SK-N-SH treated with all-trans-retinoic acid at 6 μM for 48 hours (cell line): ENCODE measurements around the gene FLAD1.

Experiments used
- ATAC-seq: fragments of 200-7000 bp; cut with Tn5 transposase; 3 replicates; pipeline ENCODE4 v1.9.1; 2020; ENCODE audit warnings: mild to moderate bottlenecking, moderate library complexity
- ARNTL ChIP-seq: fragments of 450-650 bp; formaldehyde crosslinking; IDR thresholded peaks from 2 replicates; pipeline ENCODE4 v1.5.0; 2020; ENCODE audit warnings: low read depth, mild to moderate bottlenecking, moderate library complexity, borderline replicate concordance
- BACH2 ChIP-seq: fragments of 250-450 bp; sonication (Bioruptor Pico); IDR thresholded peaks from 2 replicates; pipeline ENCODE4 v1.9.0; 2021; ENCODE audit warnings: mild to moderate bottlenecking, borderline replicate concordance
- CREB5 ChIP-seq: fragments of 250-450 bp; sonication (Bioruptor Pico); IDR thresholded peaks from 2 replicates; pipeline ENCODE4 v1.5.1; 2020; ENCODE audit warnings: low read depth, mild to moderate bottlenecking, moderate library complexity
- CSDC2 ChIP-seq: fragments of 250-450 bp; sonication (Bioruptor Pico); IDR thresholded peaks from 2 replicates; pipeline ENCODE4 v1.5.0; 2020; ENCODE audit warnings: mild to moderate bottlenecking, moderate library complexity
- CSRNP3 ChIP-seq: fragments of 250-450 bp; sonication (Bioruptor Pico); IDR thresholded peaks from 2 replicates; pipeline ENCODE4 v1.5.1; 2021; ENCODE audit warnings: mild to moderate bottlenecking, moderate library complexity
- ESRRG ChIP-seq: fragments of 250-450 bp; sonication (Bioruptor Pico); IDR thresholded peaks from 2 replicates; pipeline ENCODE4 v1.6.1; 2021; ENCODE audit warnings: mild to moderate bottlenecking
- ISL1 ChIP-seq: fragments of 250-450 bp; sonication (Bioruptor Pico); IDR thresholded peaks from 2 replicates; pipeline ENCODE4 v2.1.2; 2022; ENCODE audit warnings: mild to moderate bottlenecking, moderate library complexity
- OSR1 ChIP-seq: fragments of 250-450 bp; sonication (Bioruptor Pico); IDR thresholded peaks from 2 replicates; pipeline ENCODE4 v1.8.0; 2022; ENCODE audit warnings: moderate library complexity, mild to moderate bottlenecking, inconsistent platforms
- PATZ1 ChIP-seq: fragments of 250-450 bp; sonication (Bioruptor Pico); IDR thresholded peaks from 2 replicates; pipeline ENCODE4 v1.8.0; 2020; ENCODE audit warnings: mild to moderate bottlenecking, moderate library complexity, borderline replicate concordance
- POU6F1 ChIP-seq: fragments of 250-450 bp; sonication (Bioruptor Pico); IDR thresholded peaks from 2 replicates; pipeline ENCODE4 v1.8.0; 2021; ENCODE audit warnings: low read depth, mild to moderate bottlenecking, moderate library complexity, borderline replicate concordance
- PPARA ChIP-seq: fragments of 250-450 bp; sonication (Bioruptor Pico); IDR thresholded peaks from 2 replicates; pipeline ENCODE4 v1.5.0; 2020; ENCODE audit warnings: mild to moderate bottlenecking, borderline replicate concordance
- RARB ChIP-seq: fragments of 250-450 bp; sonication (Bioruptor Pico); IDR thresholded peaks from 2 replicates; pipeline ENCODE4 v1.8.0; 2021; ENCODE audit warnings: mild to moderate bottlenecking, moderate library complexity
- SNAI2 ChIP-seq: fragments of 250-450 bp; sonication (Bioruptor Pico); IDR thresholded peaks from 2 replicates; pipeline ENCODE4 v1.5.0; 2020; ENCODE audit warnings: mild to moderate bottlenecking, moderate library complexity
- TCF4 ChIP-seq: fragments of 250-450 bp; sonication (Bioruptor Pico); IDR thresholded peaks from 2 replicates; pipeline ENCODE4 v1.8.0; 2021; ENCODE audit warnings: mild to moderate bottlenecking, moderate library complexity, borderline replicate concordance
- TOX ChIP-seq: fragments of 250-450 bp; sonication (Bioruptor Pico); IDR thresholded peaks from 2 replicates; pipeline ENCODE4 v1.8.0; 2021; ENCODE audit warnings: mild to moderate bottlenecking, moderate library complexity, borderline replicate concordance
- ZFP3 ChIP-seq: fragments of 250-450 bp; sonication (Bioruptor Pico); IDR thresholded peaks from 2 replicates; pipeline ENCODE4 v1.5.0; 2020; ENCODE audit warnings: mild to moderate bottlenecking, moderate library complexity
- ZFP30 ChIP-seq: fragments of 450-650 bp; formaldehyde crosslinking; IDR thresholded peaks from 2 replicates; pipeline ENCODE4 v1.5.0; 2022; ENCODE audit warnings: mild to moderate bottlenecking, moderate library complexity
- ZNF565 ChIP-seq: fragments of 450-650 bp; formaldehyde crosslinking; conservative IDR thresholded peaks from 2 replicates; pipeline ENCODE4 v1.5.0; 2020; ENCODE audit warnings: low read depth, mild to moderate bottlenecking, moderate library complexity
- ZNF70 ChIP-seq: fragments of 450-650 bp; formaldehyde crosslinking; IDR thresholded peaks from 2 replicates; pipeline ENCODE4 v1.5.0; 2020; ENCODE audit warnings: mild to moderate bottlenecking, moderate library complexity
- ZNF8 ChIP-seq: fragments of 450-650 bp; formaldehyde crosslinking; IDR thresholded peaks from 2 replicates; pipeline ENCODE4 v1.5.0; 2020; ENCODE audit warnings: mild to moderate bottlenecking, moderate library complexity

Gene FLAD1

GRCh38 chr1:155018617-155019348 lies 35.6 kb downstream of the FLAD1 start (continued):
- TF ChIP-seq PATZ1 (CRISPR knock-in tag) (no peak), CREB5 (CRISPR knock-in tag) (no peak), BACH2 (no peak), ESRRG (no peak), RARB (CRISPR knock-in tag) (no peak), TOX (CRISPR knock-in tag) (no peak)

GRCh38 chr1:155019377-155020245 lies 36.5 kb downstream of the FLAD1 start:
- no peak for ATAC-seq
- TF ChIP-seq POU6F1 (CRISPR knock-in tag) = no peak
- TF ChIP-seq TOX (CRISPR knock-in tag) = no peak
- TF ChIP-seq ZNF70 (CRISPR knock-in tag) = no peak
- no peak for TF ChIP-seq ZFP3
- TF ChIP-seq ZNF8 (CRISPR knock-in tag) = no peak
- no peak for TF ChIP-seq ESRRG
- no peak for TF ChIP-seq PPARA (CRISPR knock-in tag)
- no peak for TF ChIP-seq ZNF565 (CRISPR knock-in tag)
- no peak for TF ChIP-seq CREB5 (CRISPR knock-in tag)
- no peak for TF ChIP-seq RARB (CRISPR knock-in tag)
- no peak for TF ChIP-seq OSR1 (CRISPR knock-in tag)
- TF ChIP-seq TCF4 = no peak
- TF ChIP-seq, all 23 proteins: peak for 0

- TF ChIP-seq ZFP3 = no peak
- TF ChIP-seq ZNF70 (CRISPR knock-in tag) = peak; percentile 90
- TF ChIP-seq, all 23 proteins: peak for 1
- ATAC-seq = no peak
Measured at GRCh38 chr1:155022136-155022926, 39.2 kb downstream of the FLAD1 start.

- no peak for ATAC-seq
- no peak for TF ChIP-seq ISL1
- no peak for TF ChIP-seq CSDC2 (CRISPR knock-in tag)
- no peak for TF ChIP-seq TOX (CRISPR knock-in tag)
- TF ChIP-seq ARNTL (CRISPR knock-in tag) = no peak
Measured at GRCh38 chr1:155022927-155023236, 39.7 kb downstream of the FLAD1 start.

- no peak for ATAC-seq
- no peak for TF ChIP-seq BACH2
- no peak for TF ChIP-seq CREB5 (CRISPR knock-in tag)
- no peak for TF ChIP-seq POU6F1 (CRISPR knock-in tag)
- TF ChIP-seq ZNF8 (CRISPR knock-in tag) = no peak
- no peak for TF ChIP-seq CSRNP3
- TF ChIP-seq ZNF70 (CRISPR knock-in tag) = no peak
- no peak for TF ChIP-seq ZFP30 (CRISPR knock-in tag)
- no peak for TF ChIP-seq SNAI2 (CRISPR knock-in tag)
Measured at GRCh38 chr1:155023627-155024026, 40.5 kb downstream of the FLAD1 start.
